HEK293 (cell line): ENCODE results near the gene KDSR.

ENCODE experiments used
- EGR2 ChIP-seq: fragments of 450-650 bp; formaldehyde crosslinking; IDR thresholded peaks from 2 replicates; pipeline ENCODE4 v1.5.1; 2016; ENCODE audit warnings: low read depth, missing biosample characterization, missing genetic modification characterization
- KLF16 ChIP-seq: fragments of 450-650 bp; formaldehyde crosslinking; IDR thresholded peaks from 2 replicates; pipeline ENCODE4 v1.5.1; 2017; ENCODE audit warnings: missing biosample characterization, missing genetic modification characterization
- KLF8 ChIP-seq: fragments of 450-650 bp; formaldehyde crosslinking; IDR thresholded peaks from 2 replicates; pipeline ENCODE4 v1.5.1; 2016; ENCODE audit warnings: missing biosample characterization, missing genetic modification characterization
- MYNN ChIP-seq: fragments of 450-650 bp; formaldehyde crosslinking; IDR thresholded peaks from 2 replicates; pipeline ENCODE4 v1.5.1; 2016; ENCODE audit warnings: missing biosample characterization, missing genetic modification characterization, borderline replicate concordance
- OSR2 ChIP-seq: fragments of 450-650 bp; formaldehyde crosslinking; IDR thresholded peaks from 2 replicates; pipeline ENCODE4 v1.5.1; 2016; ENCODE audit warnings: missing biosample characterization, missing genetic modification characterization
- OVOL3 ChIP-seq: fragments of 450-650 bp; formaldehyde crosslinking; IDR thresholded peaks from 2 replicates; pipeline ENCODE4 v1.5.1; 2016; ENCODE audit warnings: missing biosample characterization, missing genetic modification characterization
- ZBTB8A ChIP-seq: fragments of 450-650 bp; formaldehyde crosslinking; IDR thresholded peaks from 2 replicates; pipeline ENCODE4 v1.5.1; 2016; ENCODE audit warnings: missing biosample characterization, missing genetic modification characterization
- ZFP69B ChIP-seq: fragments of 450-650 bp; formaldehyde crosslinking; IDR thresholded peaks from 2 replicates; pipeline ENCODE4 v1.5.1; 2016; ENCODE audit warnings: missing biosample characterization, missing genetic modification characterization
- ZNF10 ChIP-seq: fragments of 450-650 bp; formaldehyde crosslinking; IDR thresholded peaks from 2 replicates; pipeline ENCODE4 v1.5.1; 2017; ENCODE audit warnings: missing biosample characterization, missing genetic modification characterization
- ZNF121 ChIP-seq: fragments of 450-650 bp; formaldehyde crosslinking; IDR thresholded peaks from 2 replicates; pipeline ENCODE4 v1.5.1; 2016; ENCODE audit warnings: missing biosample characterization, missing genetic modification characterization
- ZNF132 ChIP-seq: fragments of 450-650 bp; formaldehyde crosslinking; IDR thresholded peaks from 2 replicates; pipeline ENCODE4 v1.5.1; 2017; ENCODE audit warnings: missing biosample characterization, missing genetic modification characterization, borderline replicate concordance
- ZNF133 ChIP-seq: fragments of 450-650 bp; formaldehyde crosslinking; IDR thresholded peaks from 2 replicates; pipeline ENCODE4 v1.5.1; 2016; ENCODE audit warnings: missing biosample characterization, missing genetic modification characterization
- ZNF169 ChIP-seq: fragments of 450-650 bp; formaldehyde crosslinking; IDR thresholded peaks from 2 replicates; pipeline ENCODE4 v1.5.1; 2016; ENCODE audit warnings: missing biosample characterization, missing genetic modification characterization
- ZNF223 ChIP-seq: fragments of 450-650 bp; formaldehyde crosslinking; IDR thresholded peaks from 2 replicates; pipeline ENCODE4 v1.5.1; 2016; ENCODE audit warnings: missing biosample characterization, missing genetic modification characterization
- ZNF239 ChIP-seq: fragments of 450-650 bp; formaldehyde crosslinking; IDR thresholded peaks from 2 replicates; pipeline ENCODE4 v1.5.1; 2016; ENCODE audit warnings: missing biosample characterization, missing genetic modification characterization
- ZNF560 ChIP-seq: fragments of 450-650 bp; formaldehyde crosslinking; IDR thresholded peaks from 2 replicates; pipeline ENCODE4 v1.5.1; 2017; ENCODE audit warnings: missing biosample characterization, missing genetic modification characterization, borderline replicate concordance
- ZNF596 ChIP-seq: fragments of 450-650 bp; IDR thresholded peaks from 2 replicates; pipeline ENCODE4 v1.5.0; 2018; ENCODE audit warnings: missing biosample characterization, mild to moderate bottlenecking, missing genetic modification characterization, moderate library complexity
- ZNF623 ChIP-seq: fragments of 450-650 bp; formaldehyde crosslinking; IDR thresholded peaks from 2 replicates; pipeline ENCODE4 v1.5.1; 2016; ENCODE audit warnings: missing biosample characterization, missing genetic modification characterization
- ZNF626 ChIP-seq: fragments of 450-650 bp; sonication (Bioruptor Pico); formaldehyde crosslinking; IDR thresholded peaks from 2 replicates; pipeline ENCODE4 v1.5.1; 2018; ENCODE audit warnings: missing biosample characterization, missing genetic modification characterization, inconsistent platforms
- ZNF76 ChIP-seq: fragments of 450-650 bp; formaldehyde crosslinking; IDR thresholded peaks from 2 replicates; pipeline ENCODE4; 2016; ENCODE audit warnings: low read depth, missing biosample characterization, missing genetic modification characterization, borderline replicate concordance
- ZSCAN30 ChIP-seq: fragments of 450-650 bp; IDR thresholded peaks from 2 replicates; pipeline ENCODE4 v1.5.1; 2018; ENCODE audit warnings: missing biosample characterization, mild to moderate bottlenecking, missing genetic modification characterization, moderate library complexity
- TF ChIP-seq, protein P1 (sequence below): fragments of 450-650 bp; formaldehyde crosslinking; IDR thresholded peaks from 2 replicates; pipeline ENCODE4 v1.5.1; 2016; ENCODE audit warnings: missing biosample characterization, missing genetic modification characterization
- TF ChIP-seq, protein P2 (sequence below): fragments of 450-650 bp; formaldehyde crosslinking; IDR thresholded peaks from 2 replicates; pipeline ENCODE4 v1.5.1; 2016; ENCODE audit warnings: missing biosample characterization, missing genetic modification characterization
- TF ChIP-seq, protein P3 (sequence below): fragments of 450-650 bp; formaldehyde crosslinking; conservative IDR thresholded peaks from 2 replicates; pipeline ENCODE4 v1.5.1; 2016; ENCODE audit warnings: low read depth, missing biosample characterization, missing genetic modification characterization
- TF ChIP-seq, protein P4 (sequence below): fragments of 450-650 bp; formaldehyde crosslinking; IDR thresholded peaks from 2 replicates; pipeline ENCODE4 v1.5.1; 2016; ENCODE audit warnings: missing biosample characterization, missing genetic modification characterization
- TF ChIP-seq, protein P5 (sequence below): fragments of 450-650 bp; formaldehyde crosslinking; IDR thresholded peaks from 2 replicates; pipeline ENCODE4 v1.5.1; 2017; ENCODE audit warnings: missing biosample characterization, missing genetic modification characterization

The KDSR gene

DNA sequence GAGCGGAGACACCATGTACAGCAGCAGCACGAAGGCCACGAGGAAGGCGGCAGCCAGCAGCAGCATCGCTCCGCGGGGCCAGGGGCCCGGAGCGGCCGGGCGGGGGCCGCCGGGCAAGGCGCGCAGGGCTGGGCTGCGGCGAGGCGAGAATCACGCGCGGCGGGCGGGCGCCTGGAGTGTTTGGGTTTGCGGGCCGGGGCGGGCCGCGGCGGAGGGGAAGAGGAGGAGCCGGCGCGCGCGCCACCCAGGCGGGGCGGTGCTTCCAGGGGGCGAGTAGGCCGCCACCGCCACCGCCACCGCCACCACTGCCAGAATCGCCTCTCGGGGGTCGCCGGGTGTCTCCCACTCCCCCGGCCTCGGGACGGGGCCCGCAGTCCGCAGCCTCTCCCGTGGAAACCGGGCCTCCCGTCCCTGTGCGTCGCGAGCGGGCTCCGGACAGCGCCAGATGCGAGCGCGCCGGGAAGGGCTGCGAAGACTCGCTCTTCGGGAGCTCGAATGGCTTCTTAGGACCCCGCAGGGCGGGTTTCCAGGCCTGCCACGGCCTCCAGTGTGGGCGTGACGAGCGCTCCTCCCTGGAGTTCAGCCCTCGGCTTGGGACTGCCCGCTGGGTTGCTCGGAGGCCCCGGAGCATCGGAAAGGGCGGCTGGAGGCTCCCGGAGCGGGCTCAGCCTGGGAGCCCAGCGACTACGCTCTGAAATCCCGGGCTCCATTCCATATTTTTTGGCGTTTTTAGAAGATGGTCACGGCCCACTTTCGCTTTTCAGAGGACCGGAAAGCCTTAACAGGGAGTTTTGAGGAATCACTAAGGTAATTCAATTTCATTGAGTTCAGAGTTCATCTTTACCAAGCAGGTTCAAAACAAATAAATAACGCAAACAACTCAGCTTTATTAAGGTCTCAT, at the start of gene KDSR (continued):
- peak; percentile 70; the same call in 1 of the 2 replicates for TF ChIP-seq ZNF76
- no peak for TF ChIP-seq ZNF223 (tag by site-specific recombination)
- peak; percentile 66; the same call in 1 of the 2 replicates for TF ChIP-seq ZNF596 (tag by site-specific recombination)
- no peak for TF ChIP-seq ZNF169
- TF ChIP-seq, protein P1, sequence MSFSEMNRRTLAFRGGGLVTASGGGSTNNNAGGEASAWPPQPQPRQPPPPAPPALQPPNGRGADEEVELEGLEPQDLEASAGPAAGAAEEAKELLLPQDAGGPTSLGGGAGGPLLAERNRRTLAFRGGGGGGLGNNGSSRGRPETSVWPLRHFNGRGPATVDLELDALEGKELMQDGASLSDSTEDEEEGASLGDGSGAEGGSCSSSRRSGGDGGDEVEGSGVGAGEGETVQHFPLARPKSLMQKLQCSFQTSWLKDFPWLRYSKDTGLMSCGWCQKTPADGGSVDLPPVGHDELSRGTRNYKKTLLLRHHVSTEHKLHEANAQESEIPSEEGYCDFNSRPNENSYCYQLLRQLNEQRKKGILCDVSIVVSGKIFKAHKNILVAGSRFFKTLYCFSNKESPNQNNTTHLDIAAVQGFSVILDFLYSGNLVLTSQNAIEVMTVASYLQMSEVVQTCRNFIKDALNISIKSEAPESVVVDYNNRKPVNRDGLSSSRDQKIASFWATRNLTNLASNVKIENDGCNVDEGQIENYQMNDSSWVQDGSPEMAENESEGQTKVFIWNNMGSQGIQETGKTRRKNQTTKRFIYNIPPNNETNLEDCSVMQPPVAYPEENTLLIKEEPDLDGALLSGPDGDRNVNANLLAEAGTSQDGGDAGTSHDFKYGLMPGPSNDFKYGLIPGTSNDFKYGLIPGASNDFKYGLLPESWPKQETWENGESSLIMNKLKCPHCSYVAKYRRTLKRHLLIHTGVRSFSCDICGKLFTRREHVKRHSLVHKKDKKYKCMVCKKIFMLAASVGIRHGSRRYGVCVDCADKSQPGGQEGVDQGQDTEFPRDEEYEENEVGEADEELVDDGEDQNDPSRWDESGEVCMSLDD (tag by site-specific recombination): no peak; the same call in 1 of the 2 replicates
- TF ChIP-seq ZNF239 (tag by site-specific recombination): peak; percentile 55; the same call in 1 of the 2 replicates
- peak; percentile 97 for TF ChIP-seq ZBTB8A (tag by site-specific recombination)
- TF ChIP-seq KLF8 (tag by site-specific recombination): peak; percentile 97
- peak; percentile 86 for TF ChIP-seq OVOL3 (tag by site-specific recombination)
- TF ChIP-seq ZNF560: peak; percentile 1; the same call in 1 of the 2 replicates
- TF ChIP-seq, protein P2, sequence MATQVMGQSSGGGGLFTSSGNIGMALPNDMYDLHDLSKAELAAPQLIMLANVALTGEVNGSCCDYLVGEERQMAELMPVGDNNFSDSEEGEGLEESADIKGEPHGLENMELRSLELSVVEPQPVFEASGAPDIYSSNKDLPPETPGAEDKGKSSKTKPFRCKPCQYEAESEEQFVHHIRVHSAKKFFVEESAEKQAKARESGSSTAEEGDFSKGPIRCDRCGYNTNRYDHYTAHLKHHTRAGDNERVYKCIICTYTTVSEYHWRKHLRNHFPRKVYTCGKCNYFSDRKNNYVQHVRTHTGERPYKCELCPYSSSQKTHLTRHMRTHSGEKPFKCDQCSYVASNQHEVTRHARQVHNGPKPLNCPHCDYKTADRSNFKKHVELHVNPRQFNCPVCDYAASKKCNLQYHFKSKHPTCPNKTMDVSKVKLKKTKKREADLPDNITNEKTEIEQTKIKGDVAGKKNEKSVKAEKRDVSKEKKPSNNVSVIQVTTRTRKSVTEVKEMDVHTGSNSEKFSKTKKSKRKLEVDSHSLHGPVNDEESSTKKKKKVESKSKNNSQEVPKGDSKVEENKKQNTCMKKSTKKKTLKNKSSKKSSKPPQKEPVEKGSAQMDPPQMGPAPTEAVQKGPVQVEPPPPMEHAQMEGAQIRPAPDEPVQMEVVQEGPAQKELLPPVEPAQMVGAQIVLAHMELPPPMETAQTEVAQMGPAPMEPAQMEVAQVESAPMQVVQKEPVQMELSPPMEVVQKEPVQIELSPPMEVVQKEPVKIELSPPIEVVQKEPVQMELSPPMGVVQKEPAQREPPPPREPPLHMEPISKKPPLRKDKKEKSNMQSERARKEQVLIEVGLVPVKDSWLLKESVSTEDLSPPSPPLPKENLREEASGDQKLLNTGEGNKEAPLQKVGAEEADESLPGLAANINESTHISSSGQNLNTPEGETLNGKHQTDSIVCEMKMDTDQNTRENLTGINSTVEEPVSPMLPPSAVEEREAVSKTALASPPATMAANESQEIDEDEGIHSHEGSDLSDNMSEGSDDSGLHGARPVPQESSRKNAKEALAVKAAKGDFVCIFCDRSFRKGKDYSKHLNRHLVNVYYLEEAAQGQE (tag by site-specific recombination): 0 out of 2 replicates have a peak, but pooled peaks have one; percentile 21
- TF ChIP-seq ZNF133 (tag by site-specific recombination): no peak
- TF ChIP-seq ZNF10 (tag by site-specific recombination): no peak
- TF ChIP-seq MYNN (tag by site-specific recombination): no peak
- no peak for TF ChIP-seq ZNF132 (tag by site-specific recombination)
- TF ChIP-seq EGR2 (tag by site-specific recombination): peak; percentile 82
- no peak for TF ChIP-seq ZNF626
- no peak for TF ChIP-seq ZNF623 (tag by site-specific recombination)
- peak; percentile 95 for TF ChIP-seq ZSCAN30 (tag by site-specific recombination)
- TF ChIP-seq, protein P3, sequence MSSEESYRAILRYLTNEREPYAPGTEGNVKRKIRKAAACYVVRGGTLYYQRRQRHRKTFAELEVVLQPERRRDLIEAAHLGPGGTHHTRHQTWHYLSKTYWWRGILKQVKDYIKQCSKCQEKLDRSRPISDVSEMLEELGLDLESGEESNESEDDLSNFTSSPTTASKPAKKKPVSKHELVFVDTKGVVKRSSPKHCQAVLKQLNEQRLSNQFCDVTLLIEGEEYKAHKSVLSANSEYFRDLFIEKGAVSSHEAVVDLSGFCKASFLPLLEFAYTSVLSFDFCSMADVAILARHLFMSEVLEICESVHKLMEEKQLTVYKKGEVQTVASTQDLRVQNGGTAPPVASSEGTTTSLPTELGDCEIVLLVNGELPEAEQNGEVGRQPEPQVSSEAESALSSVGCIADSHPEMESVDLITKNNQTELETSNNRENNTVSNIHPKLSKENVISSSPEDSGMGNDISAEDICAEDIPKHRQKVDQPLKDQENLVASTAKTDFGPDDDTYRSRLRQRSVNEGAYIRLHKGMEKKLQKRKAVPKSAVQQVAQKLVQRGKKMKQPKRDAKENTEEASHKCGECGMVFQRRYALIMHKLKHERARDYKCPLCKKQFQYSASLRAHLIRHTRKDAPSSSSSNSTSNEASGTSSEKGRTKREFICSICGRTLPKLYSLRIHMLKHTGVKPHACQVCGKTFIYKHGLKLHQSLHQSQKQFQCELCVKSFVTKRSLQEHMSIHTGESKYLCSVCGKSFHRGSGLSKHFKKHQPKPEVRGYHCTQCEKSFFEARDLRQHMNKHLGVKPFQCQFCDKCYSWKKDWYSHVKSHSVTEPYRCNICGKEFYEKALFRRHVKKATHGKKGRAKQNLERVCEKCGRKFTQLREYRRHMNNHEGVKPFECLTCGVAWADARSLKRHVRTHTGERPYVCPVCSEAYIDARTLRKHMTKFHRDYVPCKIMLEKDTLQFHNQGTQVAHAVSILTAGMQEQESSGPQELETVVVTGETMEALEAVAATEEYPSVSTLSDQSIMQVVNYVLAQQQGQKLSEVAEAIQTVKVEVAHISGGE (tag by site-specific recombination): peak; percentile 64
- TF ChIP-seq ZFP69B (tag by site-specific recombination): peak; percentile 70; the same call in 1 of the 2 replicates
- TF ChIP-seq ZNF121 (tag by site-specific recombination): peak; percentile 11; the same call in 1 of the 2 replicates
- peak; percentile 65; the same call in 1 of the 2 replicates for TF ChIP-seq OSR2 (tag by site-specific recombination)
- peak; percentile 97 for TF ChIP-seq KLF16
- TF ChIP-seq, protein P4, sequence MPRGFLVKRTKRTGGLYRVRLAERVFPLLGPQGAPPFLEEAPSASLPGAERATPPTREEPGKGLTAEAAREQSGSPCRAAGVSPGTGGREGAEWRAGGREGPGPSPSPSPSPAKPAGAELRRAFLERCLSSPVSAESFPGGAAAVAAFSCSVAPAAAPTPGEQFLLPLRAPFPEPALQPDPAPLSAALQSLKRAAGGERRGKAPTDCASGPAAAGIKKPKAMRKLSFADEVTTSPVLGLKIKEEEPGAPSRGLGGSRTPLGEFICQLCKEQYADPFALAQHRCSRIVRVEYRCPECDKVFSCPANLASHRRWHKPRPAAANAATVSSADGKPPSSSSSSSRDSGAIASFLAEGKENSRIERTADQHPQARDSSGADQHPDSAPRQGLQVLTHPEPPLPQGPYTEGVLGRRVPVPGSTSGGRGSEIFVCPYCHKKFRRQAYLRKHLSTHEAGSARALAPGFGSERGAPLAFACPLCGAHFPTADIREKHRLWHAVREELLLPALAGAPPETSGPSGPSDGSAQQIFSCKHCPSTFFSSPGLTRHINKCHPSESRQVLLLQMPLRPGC: 0 out of 2 replicates have a peak, but pooled peaks have one; percentile 14
- TF ChIP-seq, protein P5, sequence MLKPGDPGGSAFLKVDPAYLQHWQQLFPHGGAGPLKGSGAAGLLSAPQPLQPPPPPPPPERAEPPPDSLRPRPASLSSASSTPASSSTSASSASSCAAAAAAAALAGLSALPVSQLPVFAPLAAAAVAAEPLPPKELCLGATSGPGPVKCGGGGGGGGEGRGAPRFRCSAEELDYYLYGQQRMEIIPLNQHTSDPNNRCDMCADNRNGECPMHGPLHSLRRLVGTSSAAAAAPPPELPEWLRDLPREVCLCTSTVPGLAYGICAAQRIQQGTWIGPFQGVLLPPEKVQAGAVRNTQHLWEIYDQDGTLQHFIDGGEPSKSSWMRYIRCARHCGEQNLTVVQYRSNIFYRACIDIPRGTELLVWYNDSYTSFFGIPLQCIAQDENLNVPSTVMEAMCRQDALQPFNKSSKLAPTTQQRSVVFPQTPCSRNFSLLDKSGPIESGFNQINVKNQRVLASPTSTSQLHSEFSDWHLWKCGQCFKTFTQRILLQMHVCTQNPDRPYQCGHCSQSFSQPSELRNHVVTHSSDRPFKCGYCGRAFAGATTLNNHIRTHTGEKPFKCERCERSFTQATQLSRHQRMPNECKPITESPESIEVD (tag by site-specific recombination): peak; percentile 43; the same call in 1 of the 2 replicates
